Ovary (tissue), 3 donors: ENCODE data around the gene ACSL3.

ENCODE experiments used
- CTCF ChIP-seq, 3 donors: fragments of 450-650 bp in 2 of 3; fragments of 200-600 bp in 1 of 3; IDR thresholded peaks; one replicate each; pipeline versions ENCODE4 v1.5.1 to v1.8.0; 2016 to 2022; ENCODE audit warnings: antibody characterized with exemption in 3 of 3, mild to moderate bottlenecking in 1 of 3
- POLR2A ChIP-seq: fragments of 450-650 bp; IDR thresholded peaks from one replicate; pipeline ENCODE4 v1.6.1; 2017; ENCODE audit warnings: antibody characterized with exemption, mild to moderate bottlenecking, moderate library complexity
- donor health status: DM: no; HTN: no; CAD: no.

GRCh38 chr2:222883420-222883819 is 22.6 kb downstream of the ACSL3 start:
- TF ChIP-seq POLR2A: no peak
- no peak for TF ChIP-seq CTCF (IDR thresholded peaks at IDR 0.05)
